ENCODE data around the gene OSBPL3. TPM values are rescaled to one million over a fixed set of nuclear protein-coding genes. Genes with fewer than 3 reads are reported as not detected.

The OSBPL3 gene
- total and polyA plus RNA-seq, 7 donors: 0.60 to 6.3 (median 1.8) TPM

- Histone ChIP-seq H3K9me3 (no peaks in the 10 kb centered on the region), H3K27ac (peak overlapping the region in 2 of 4 donors; percentile 44 to 51), H3K36me3 (no peaks in the 10 kb centered on the region), H3K4me3 (no peak overlapping the region), H3K27me3 (no peaks in the 10 kb centered on the region), H3K4me1 (peaks cover 0 to 13% (median 7%) of the 10 kb centered on the region in 4 donors)
- TF ChIP-seq CTCF (IDR thresholded peaks at IDR 0.05) (peak in 1 of 4 experiments; percentile 21), POLR2AphosphoS5 (IDR thresholded peaks at IDR 0.05) (no peak)
- peak; percentile 77 for DNase-seq
- intact Hi-C loops (cut with DNase I): loop anchor here (5.0 kb wide), 1 partner anchor 161 kb away; the partner anchor contains the start of gene OSBPL3
- 15 to 23% methylated on average over 9 of the region's 9 CpGs for WGBS, 2 donors
These were observed 158.8 kb downstream of the OSBPL3 start for GRCh38 chr7:24821045-24821753.

GRCh38 chr7:24820730-24821044, 159.3 kb downstream of the OSBPL3 start:
- Histone ChIP-seq H3K27ac (peak overlapping the region in 2 of 4 donors; percentile 44 to 51), H3K4me3 (no peak overlapping the region), H3K27me3 (no peaks in the 10 kb centered on the region), H3K36me3 (no peaks in the 10 kb centered on the region), H3K4me1 (peaks cover 0 to 13% (median 6%) of the 10 kb centered on the region in 4 donors), H3K9me3 (no peaks in the 10 kb centered on the region)
- intact Hi-C loops (cut with DNase I): loop anchor here (1.0 to 5.0 kb wide), 2 partner anchors 162 to 250 kb away; partner anchors contain the start of gene OSBPL3
- DNase-seq: no peak
- no peak for TF ChIP-seq EP300 (IDR thresholded peaks at IDR 0.05)
- TF ChIP-seq CTCF (IDR thresholded peaks at IDR 0.05): no peak
- TF ChIP-seq POLR2A (IDR thresholded peaks at IDR 0.05): no peak
- no peak for TF ChIP-seq POLR2AphosphoS5 (IDR thresholded peaks at IDR 0.05)

- Histone ChIP-seq H3K4me3 (no peak overlapping the region), H3K36me3 (no peaks in the 10 kb centered on the region), H3K9me3 (no peaks in the 10 kb centered on the region), H3K4me1 (peaks cover 0 to 13% (median 4%) of the 10 kb centered on the region in 4 donors), H3K27ac (peak overlapping the region in 2 of 4 donors; percentile 44 to 51), H3K27me3 (no peaks in the 10 kb centered on the region)
- peak; percentile 89 for DNase-seq
- whole genome bisulfite sequencing, 2 donors: 17 to 20% methylated on average over 11 of the region's 11 CpGs
- intact Hi-C loops (cut with DNase I): loop anchor here (1.0 to 5.0 kb wide), 2 partner anchors 162 to 250 kb away; partner anchors contain the start of gene OSBPL3
- no peak for TF ChIP-seq POLR2AphosphoS5 (IDR thresholded peaks at IDR 0.05)
- peak; percentile 61 to 76 (median 72) for TF ChIP-seq CTCF (IDR thresholded peaks at IDR 0.05)
These were observed 159.9 kb downstream of the OSBPL3 start for GRCh38 chr7:24819916-24820689.

GRCh38 chr7:24817339-24817738, 162.6 kb downstream of the OSBPL3 start:
- H3K4me1 ChIP-seq: peaks cover 0 to 13% (median 4%) of the 10 kb centered on the region in 4 donors
- intact Hi-C loops (cut with DNase I): no loop called here
- no peaks in the 10 kb centered on the region for H3K36me3 ChIP-seq
- H3K9me3 ChIP-seq: no peaks in the 10 kb centered on the region
- WGBS, 2 donors: 68 to 93% methylated on average over 4 of the region's 4 CpGs
- H3K27ac ChIP-seq: no peak overlapping the region
- no peak overlapping the region for H3K4me3 ChIP-seq
- H3K27me3 ChIP-seq: no peaks in the 10 kb centered on the region
- no peak for DNase-seq
- TF ChIP-seq POLR2A (IDR thresholded peaks at IDR 0.05) (no peak), CTCF (IDR thresholded peaks at IDR 0.05) (no peak), POLR2AphosphoS5 (IDR thresholded peaks at IDR 0.05) (no peak), EP300 (IDR thresholded peaks at IDR 0.05) (no peak)

Measured in sigmoid colon (tissue), 7 donors.